ENCODE measurements around the gene OR5M11.
"Not testable (repeated sequence)": the region's sequence is repeated elsewhere in the genome, so short reads cannot be mapped to it uniquely, and the experiment has no call there.

OR5M11 gene

DNA sequence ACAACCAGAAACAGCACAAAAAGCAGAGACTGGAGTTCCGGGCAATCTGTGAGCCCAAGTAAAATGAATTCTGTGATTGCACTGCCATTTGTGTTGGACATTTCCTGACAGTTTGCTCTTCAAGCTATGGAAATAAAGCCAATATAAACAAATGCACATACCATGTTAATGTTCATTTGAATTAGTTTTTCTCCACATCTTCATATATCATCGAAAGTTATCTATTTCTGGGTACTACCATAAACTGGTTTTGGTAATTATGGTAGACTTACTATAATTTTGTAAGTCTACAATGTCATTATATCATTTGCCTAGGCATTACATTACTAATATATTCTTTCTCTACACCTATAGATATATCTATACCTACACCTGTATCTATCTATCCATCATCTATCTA, at the start of gene OR5M11:
Gene OR5M11 (minus strand): TSS at position 101 of the 400 bp plus-strand sequence. CDS start 0 bp downstream, at position 101.
- DNase-seq (ENCODE audit: low read depth in 2 of 2) = no peak

DNA sequence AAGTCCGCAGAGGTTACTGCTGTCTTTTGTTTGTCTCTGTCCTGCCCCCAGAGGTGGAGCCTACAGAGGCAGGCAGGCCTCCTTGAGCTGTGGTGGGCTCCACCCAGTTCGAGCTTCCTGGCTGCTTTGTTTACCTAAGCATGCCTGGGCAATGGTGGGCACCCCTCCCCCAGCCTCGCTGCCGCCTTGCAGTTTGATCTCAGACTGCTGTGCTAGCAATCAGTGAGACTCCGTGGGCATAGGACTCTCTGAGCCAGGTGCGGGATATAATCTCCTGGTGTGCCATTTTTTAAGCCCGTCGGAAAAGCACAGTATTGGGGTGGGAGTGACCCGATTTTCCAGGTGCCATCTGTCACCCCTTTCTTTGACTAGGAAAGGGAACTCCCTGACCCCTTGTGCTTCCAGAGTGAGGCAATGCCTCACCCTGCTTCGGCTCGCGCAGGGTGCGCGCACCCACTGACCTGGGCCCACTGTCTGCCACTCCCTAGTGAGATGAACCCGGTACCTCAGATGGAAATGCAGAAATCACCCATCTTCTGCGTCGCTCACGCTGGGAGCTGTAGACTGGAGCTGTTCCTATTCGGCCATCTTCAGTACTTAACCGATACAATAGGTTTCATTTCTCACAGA, 49.1 kb upstream of the OR5M11 start:
- DNase-seq (ENCODE audit: low read depth in 2 of 2) = not testable (repeated sequence)

DNA sequence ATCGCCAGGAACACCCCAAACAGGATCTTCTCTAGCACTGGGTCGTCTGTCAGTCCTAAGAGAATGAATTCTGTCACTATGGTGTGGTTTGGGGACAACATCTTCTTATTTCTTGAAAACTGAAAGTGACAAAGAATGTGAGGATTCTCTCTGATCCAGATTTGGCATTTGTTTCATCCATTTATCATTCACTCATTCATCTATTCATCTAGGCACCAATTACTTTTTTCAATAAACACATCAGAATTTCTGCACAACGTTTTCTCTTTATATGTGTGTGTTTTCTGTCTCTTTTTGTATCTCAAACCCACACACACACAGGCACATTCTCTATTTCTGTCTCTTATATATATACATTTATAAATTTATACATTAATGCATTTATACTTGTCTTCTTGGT, 34.6 kb upstream of the OR5M11 start, which contains the start of gene OR5M10:
Gene OR5M10 (minus strand): TSS at position 101 of the 400 bp plus-strand sequence. CDS start 0 bp downstream, at position 101.
- no peak for DNase-seq (ENCODE audit: low read depth in 2 of 2)

DNA sequence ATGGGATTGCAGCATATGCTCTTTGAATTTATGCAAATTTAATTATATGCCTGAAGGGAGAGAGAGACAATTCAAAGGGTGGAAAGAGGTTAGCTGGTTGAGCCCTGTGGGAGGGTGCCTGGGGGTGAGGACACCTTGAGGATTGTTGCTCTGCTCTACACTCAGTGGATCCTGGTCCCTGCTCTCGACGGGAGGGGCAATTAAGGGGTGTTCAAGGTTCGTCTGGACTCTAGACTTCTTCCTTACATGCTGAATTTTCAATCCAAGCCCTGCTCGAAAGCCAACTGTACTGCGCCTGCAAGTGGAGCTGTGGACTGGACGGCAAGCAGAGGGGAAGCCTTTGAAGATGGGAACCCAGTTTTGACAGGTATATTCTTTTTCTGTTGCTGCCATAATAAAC, 15.5 kb upstream of the OR5M11 start:
- no peak for DNase-seq (ENCODE audit: low read depth in 2 of 2)

DNA sequence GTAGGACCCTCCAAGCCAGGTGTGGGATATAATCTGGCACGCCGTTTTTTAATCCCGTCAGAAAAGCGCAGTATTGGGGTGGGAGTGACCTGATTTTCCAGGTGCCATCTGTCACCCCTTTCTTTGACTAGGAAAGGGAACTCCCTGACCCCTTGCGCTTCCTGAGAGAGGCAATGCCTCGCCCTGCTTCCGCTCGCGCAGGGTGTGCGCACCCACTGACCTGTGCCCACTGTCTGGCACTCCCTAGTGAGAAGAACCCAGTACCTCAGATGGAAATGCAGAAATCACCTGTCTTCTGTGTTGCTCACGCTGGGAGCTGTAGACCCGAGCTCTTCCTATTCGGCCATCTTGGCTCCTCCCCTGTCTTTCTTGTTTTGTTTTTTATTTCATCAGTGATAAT, 11.6 kb upstream of the OR5M11 start:
- not testable (repeated sequence) for DNase-seq (ENCODE audit: low read depth in 2 of 2)

DNA sequence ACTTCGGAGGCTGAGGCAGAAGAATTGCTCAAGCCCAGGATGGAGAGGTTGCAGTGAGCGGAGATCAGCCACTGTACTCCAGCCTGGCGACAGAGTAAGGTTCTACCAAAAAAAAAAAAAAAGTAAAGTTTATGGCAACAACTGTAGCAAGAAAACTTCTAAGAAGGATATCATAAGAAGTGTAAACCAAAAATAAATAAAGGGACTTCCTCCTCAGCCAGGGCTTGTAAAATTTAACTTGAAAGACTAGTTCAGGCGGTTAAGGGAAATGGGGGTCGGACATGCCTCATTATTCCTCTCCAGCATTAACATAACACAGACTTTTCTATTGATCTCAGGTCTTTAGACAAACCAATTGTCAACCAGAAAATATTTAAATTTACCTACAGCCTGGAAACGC, 2.5 kb upstream of the OR5M11 start:
- DNase-seq (ENCODE audit: low read depth in 2 of 2) = no peak

DNA sequence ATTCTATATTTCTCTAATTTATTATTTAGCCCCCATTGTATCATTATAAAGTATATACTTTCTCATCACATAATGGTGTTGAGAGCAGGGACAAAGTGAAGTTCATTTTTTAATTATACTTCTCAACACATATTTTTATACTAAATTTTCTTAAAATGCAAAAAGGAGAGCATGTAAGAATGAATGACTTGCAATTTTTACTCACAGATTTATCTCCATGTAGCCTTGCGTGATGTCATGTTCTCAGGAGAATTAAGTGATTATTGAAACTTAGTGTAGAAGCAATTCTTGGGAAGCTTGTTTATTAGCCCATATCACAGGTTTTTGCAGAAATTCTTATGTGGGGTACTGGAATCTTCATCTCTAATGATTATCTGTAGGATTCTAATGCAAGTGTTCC, 682 bp upstream of the OR5M11 start:
- no peak for DNase-seq (ENCODE audit: low read depth in 2 of 2)

DNA sequence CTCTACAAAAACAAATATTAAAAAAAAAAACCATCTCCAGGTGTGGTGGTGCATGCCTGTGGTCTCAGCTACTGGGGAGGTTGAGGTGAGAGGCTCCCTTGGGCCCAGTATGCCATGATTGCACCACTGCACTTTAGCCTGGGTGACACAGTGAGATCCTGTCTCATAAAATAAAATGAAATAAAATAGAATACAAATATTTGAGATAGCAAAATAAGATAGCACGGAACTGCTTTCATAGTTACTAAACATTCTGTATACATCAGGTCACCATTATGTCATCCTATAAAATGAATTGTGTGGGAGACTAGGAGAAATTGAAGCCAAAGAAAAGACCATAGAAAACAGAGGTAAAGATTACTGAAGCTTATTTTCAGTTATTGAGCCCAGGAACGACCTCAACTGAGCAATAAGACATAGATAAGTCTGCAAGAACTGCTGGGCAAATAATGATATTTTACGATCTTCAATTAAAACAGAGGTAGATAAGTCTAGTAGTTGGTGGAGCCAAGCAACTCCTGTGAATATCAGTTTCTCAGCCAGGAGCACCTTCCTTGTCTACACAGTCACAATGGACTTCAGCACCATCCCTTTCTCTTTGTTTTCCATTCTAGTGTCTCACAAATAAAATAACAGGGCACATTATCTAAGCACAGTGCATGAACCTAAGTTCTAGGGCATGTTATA, 9.9 kb downstream of the OR5M11 start:
- no peak for DNase-seq (ENCODE audit: low read depth in 2 of 2)

DNA sequence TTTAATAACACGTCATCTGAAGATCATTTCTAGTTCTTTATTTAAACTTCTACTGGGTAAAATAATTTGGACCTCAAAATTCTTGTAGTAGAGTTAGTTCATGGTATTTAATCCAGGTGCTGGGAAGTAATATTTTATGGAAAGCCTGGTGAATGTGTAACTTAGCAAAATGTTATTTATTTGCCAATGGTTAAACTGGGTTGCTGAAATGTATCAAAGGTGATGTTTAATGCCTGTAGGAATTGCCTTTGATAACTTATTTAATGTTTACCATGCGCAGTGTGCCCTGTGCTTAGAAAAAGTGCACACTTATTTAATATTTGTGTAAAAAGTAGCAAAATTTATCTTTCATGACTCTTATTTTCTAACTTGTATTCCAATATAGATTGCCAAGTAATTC, 11.2 kb downstream of the OR5M11 start:
- DNase-seq (ENCODE audit: low read depth in 2 of 2) = no peak

DNA sequence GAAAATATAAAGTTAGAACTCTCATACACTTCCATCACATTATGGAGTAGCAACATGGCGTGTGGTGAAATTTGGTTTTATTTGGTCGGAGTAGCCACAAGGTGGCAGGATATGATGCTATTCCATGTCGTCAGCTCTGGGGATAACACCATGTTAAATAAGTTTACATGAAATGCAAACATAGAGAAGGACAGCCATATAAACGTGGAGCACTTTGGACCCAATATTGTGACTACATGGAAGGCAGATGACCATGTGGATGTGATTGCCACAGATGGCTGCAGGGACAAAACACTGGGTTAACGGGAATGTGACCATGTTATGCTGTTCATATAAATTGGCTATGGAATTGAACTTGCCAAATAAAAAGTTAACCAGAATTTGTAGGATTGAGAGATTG, 21.0 kb downstream of the OR5M11 start:
- DNase-seq (ENCODE audit: low read depth in 2 of 2) = no peak

DNA sequence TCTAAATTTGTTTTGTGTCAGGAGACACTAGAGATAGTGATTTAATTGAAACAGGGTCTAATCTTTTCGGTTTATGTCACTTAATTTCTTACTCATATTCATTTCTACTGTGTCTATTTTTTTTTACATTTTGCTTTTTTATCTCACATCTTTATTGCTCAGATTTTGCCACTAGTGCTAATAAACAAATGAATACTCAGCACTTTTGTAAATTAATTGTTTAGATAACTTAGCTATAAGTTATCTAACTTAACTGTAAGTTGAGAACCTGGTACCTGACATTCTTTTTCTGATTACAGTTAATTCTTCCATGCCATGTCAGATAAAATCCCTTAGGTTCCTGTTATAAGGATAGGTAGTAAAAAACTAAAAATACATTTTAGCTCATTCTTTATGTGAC, 29.8 kb downstream of the OR5M11 start:
- DNase-seq (ENCODE audit: low read depth in 2 of 2) = no peak

DNA sequence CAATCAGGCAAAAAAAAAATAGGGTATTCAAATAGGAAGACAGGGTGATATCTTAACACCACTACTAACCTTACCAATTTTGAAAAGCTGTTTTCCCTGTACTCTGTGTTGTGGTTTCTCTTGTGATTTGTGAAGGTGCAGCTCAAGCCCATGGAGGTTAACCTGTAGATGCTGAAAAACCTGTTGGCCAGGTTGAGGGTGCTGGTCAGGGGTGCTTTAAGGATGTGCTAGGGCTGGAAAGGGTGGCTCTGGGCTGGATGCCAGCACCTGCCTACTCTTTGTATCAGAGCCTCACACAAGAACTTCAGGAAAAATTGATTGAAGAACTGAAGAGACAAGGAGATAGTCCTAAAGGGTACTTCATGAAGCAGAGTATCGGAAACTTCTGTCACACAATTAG, 33.6 kb downstream of the OR5M11 start:
- DNase-seq (ENCODE audit: low read depth in 2 of 2) = no peak

DNA sequence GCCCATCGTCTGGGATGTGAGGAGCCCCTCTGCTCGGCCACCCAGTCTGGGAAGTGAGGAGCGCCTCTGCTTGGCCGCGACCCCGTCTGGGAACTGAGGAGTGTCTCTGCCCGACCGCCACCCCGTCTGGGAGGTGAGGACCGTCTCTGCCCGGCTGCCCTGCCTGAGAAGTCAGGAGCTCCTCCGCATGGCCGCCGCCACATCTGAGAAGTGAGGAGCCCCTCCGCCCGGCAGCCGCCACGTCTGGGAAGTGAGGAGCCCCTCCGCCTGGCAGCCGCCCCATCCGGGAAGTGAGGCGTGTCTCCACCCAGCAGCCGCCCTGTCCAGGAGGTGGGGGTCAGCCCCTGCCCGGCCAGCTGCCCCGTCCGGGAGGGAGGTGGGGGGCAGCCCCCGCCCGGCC, 46.0 kb downstream of the OR5M11 start:
- no peak for DNase-seq (ENCODE audit: low read depth in 2 of 2)

DNA sequence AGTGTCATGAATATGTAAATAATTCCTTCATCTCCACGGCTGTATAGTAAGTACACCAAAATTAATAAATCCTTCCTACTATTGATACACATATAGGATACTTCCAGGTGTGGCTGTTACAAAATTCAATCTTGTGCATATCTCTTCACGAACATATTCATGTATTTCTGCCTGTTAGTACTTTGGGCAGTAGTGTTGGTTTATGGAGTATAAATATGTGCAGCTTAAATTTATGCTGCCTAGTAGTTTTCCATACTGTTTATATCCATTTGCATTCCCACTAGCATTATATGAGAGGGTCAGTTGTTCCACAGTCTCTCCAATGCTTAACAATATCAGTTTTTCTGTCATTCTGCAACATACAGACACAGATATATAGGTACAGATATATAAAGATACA, 47.9 kb downstream of the OR5M11 start:
- DNase-seq (ENCODE audit: low read depth in 2 of 2) = no peak
